Right ventricle myocardium inferior (tissue), 1 donor: ENCODE data around the gene RBBP8NL. TPM values are rescaled to one million over a fixed set of nuclear protein-coding genes. Genes with fewer than 3 reads are reported as not detected.
A peak's percentile ranks its signal among the peaks of the same experiment; 100 is the strongest.

ENCODE experiments used
- ATAC-seq: fragments of 200-7000 bp; cut with Tn5 transposase; one replicate; pipeline ENCODE4 v1.9.1; 2020; ENCODE audit warnings: mild to moderate bottlenecking, moderate library complexity
- DNase-seq: peaks from one replicate; pipeline ENCODE4 v3.0.0; 2021; ENCODE audit errors: missing footprints
- intact Hi-C: fragments of 100-400 bp; cut with DNase I; formaldehyde crosslinking; loops from one replicate; pipeline ENCODE4 v1.11.0; 2022
- total RNA-seq: library from RNA; stranded (reverse); fragmentation: NEBNext Ultra II Directional; extraction: Animal tissue kit (Norgen Biotek cat#: 25700); gene quantifications from one replicate; pipeline ENCODE4 v1.2.1, GENCODE V29; 2021
- donor health status: DM: no; HTN: yes; CAD: no; lungs with severe emphysema.

The RBBP8NL gene
- total RNA-seq, 1 donor from 2014 or later, result not detected

- no peak for DNase-seq
- ATAC-seq, result no peak
- intact Hi-C loops, result loop anchor here (10.0 kb wide), 1 partner anchor 228 kb away; the partner anchor contains the start of genes PSMA7 and SS18L1
These were observed 55.0 kb downstream of the RBBP8NL start for GRCh38 chr20:62372042-62372993.

- no peak for ATAC-seq
- intact Hi-C loops, result loop anchor here (10.0 kb wide), 1 partner anchor 227 kb away; the partner anchor contains the start of genes PSMA7 and SS18L1
These were observed 55.7 kb downstream of the RBBP8NL start for GRCh38 chr20:62371588-62372041.

GRCh38 chr20:62370807-62371587, 56.3 kb downstream of the RBBP8NL start:
- DNase-seq (no peak), ATAC-seq (no peak)
- intact Hi-C loops, result loop anchor here (10.0 kb wide), 1 partner anchor 226 kb away; the partner anchor contains the start of genes PSMA7 and SS18L1

More at GRCh38 chr20:62371588-62372041, 55.7 kb downstream of the RBBP8NL start:
- no peak for DNase-seq

- ATAC-seq, result no peak
- peak; percentile 45 for DNase-seq
- intact Hi-C loops, result loop anchor here (10.0 kb wide), 1 partner anchor 225 kb away; the partner anchor contains the start of genes PSMA7 and SS18L1
These were observed 57.1 kb downstream of the RBBP8NL start for GRCh38 chr20:62370115-62370806.

GRCh38 chr20:62369815-62370114, 57.6 kb downstream of the RBBP8NL start:
- intact Hi-C loops, result loop anchor here (10.0 kb wide), 1 partner anchor 225 kb away; the partner anchor contains the start of genes PSMA7 and SS18L1

GRCh38 chr20:62368976-62369814, 58.1 kb downstream of the RBBP8NL start:
- DNase-seq (peak; percentile 61), ATAC-seq (no peak)
- intact Hi-C loops, result no loop called here

More at GRCh38 chr20:62369815-62370114, 57.6 kb downstream of the RBBP8NL start:
- no peak for DNase-seq
- ATAC-seq, result no peak

GRCh38 chr20:62368392-62368975, 58.9 kb downstream of the RBBP8NL start:
- intact Hi-C loops, result no loop called here
- peak; percentile 62 for DNase-seq
- no peak for ATAC-seq

- intact Hi-C loops, result loop anchor here (2.0 kb wide), 1 partner anchor 15 kb away; no protein-coding TSS in a partner anchor
- ATAC-seq (no peak), DNase-seq (peak; percentile 79)
These were observed 59.5 kb downstream of the RBBP8NL start for GRCh38 chr20:62367633-62368391.

GRCh38 chr20:62367136-62367632, 60.2 kb downstream of the RBBP8NL start, which contains the start of gene LAMA5:
LAMA5 (minus strand) TSS chr20:62367312; CDS start chr20:62367245, 67 bp downstream.
- ATAC-seq (peak; percentile 52), DNase-seq (peak; percentile 76)
- intact Hi-C loops, result loop anchor here (2.0 kb wide), 1 partner anchor 14 kb away; no protein-coding TSS in a partner anchor

GRCh38 chr20:62366370-62367135, 60.8 kb downstream of the RBBP8NL start:
- intact Hi-C loops, result loop anchor here (2.0 kb wide), 1 partner anchor 14 kb away; no protein-coding TSS in a partner anchor
- ATAC-seq, result no peak
- DNase-seq, result peak; percentile 64

GRCh38 chr20:62365814-62366369, 61.4 kb downstream of the RBBP8NL start:
- intact Hi-C loops, result loop anchor here (2.0 kb wide), 1 partner anchor 13 kb away; no protein-coding TSS in a partner anchor
- peak; percentile 54 for DNase-seq
- ATAC-seq, result no peak

- intact Hi-C loops, result no loop called here
- ATAC-seq (peak; percentile 57), DNase-seq (peak; percentile 79)
These were observed 62.2 kb downstream of the RBBP8NL start for GRCh38 chr20:62364911-62365736.

GRCh38 chr20:62363920-62364851, 63.2 kb downstream of the RBBP8NL start:
- DNase-seq (peak; percentile 30), ATAC-seq (no peak)
- intact Hi-C loops, result no loop called here
